ENCODE data around the gene TTLL9. TPM values are rescaled to one million over a fixed set of nuclear protein-coding genes. Genes with fewer than 3 reads are reported as not detected.

TTLL9 gene
- total RNA-seq: under 1 TPM in 1 of 2 donors, not detected in 1; 0.34 TPM

GRCh38 chr20:31869942-31870725, at the start of gene TTLL9, which contains the start of gene DUSP15:
Gene TTLL9, plus strand, starts transcription at chr20:31870634. Its CDS starts 493 bp downstream, at chr20:31871127.
Gene DUSP15, minus strand, starts transcription at chr20:31870527. Its CDS starts 190 bp downstream, at chr20:31870337.

GRCh38 chr20:31845300-31845863, 25.1 kb upstream of the TTLL9 start, which contains the start of gene FOXS1:
Gene FOXS1, minus strand, starts transcription at chr20:31845604. Its CDS starts 62 bp downstream, at chr20:31845542.

GRCh38 chr20:31951530-31952453, 81.4 kb downstream of the TTLL9 start, which contains the start of gene PDRG1:
Gene PDRG1, minus strand, starts transcription at chr20:31952046. Its CDS starts 85 bp downstream, at chr20:31951961.

GRCh38 chr20:31967830-31968249, 97.4 kb downstream of the TTLL9 start, which contains the start of gene XKR7:
Gene XKR7, plus strand, starts transcription at chr20:31968151. Its CDS starts 25 bp downstream, at chr20:31968176.

Small RNAs within 50 kb of the gene (small RNA-seq; reads per million reads assigned to genes)
- 1.1 to 7.3 reads per million in 2 donors for gene RNU1-94P

Other genes with a start within 250 kb of the TTLL9 start
- gene COX4I2, start 232.7 kb upstream of the TTLL9 start, total RNA-seq: not detected
- gene BCL2L1, start 147.8 kb upstream of the TTLL9 start, total RNA-seq: 10 to 100 TPM; 56.9 to 81.2 TPM
- 10 to 100 TPM; 47.1 to 88.9 TPM for gene TPX2, start 131.3 kb upstream of the TTLL9 start, total RNA-seq
- gene MYLK2, start 51.3 kb upstream of the TTLL9 start, total RNA-seq: under 1 TPM; under 0.01 to 0.34 TPM
- not detected for gene FOXS1, start 25.0 kb upstream of the TTLL9 start, total RNA-seq
- gene DUSP15, start 107 bp upstream of the TTLL9 start, total RNA-seq: 1 to 10 TPM in 1 of 2 donors, under 1 TPM in 1; 0.67 to 10.0 TPM
- gene PDRG1, start 81.4 kb downstream of the TTLL9 start, total RNA-seq: 1 to 10 TPM; 2.1 to 3.0 TPM
- not detected for gene XKR7, start 97.5 kb downstream of the TTLL9 start, total RNA-seq
- gene CCM2L, start 139.8 kb downstream of the TTLL9 start, total RNA-seq: not detected
- under 1 TPM in 1 of 2 donors, not detected in 1; 0.33 TPM for gene HCK, start 181.6 kb downstream of the TTLL9 start, total RNA-seq
- 10 to 100 TPM; 51.6 to 52.7 TPM for gene TM9SF4, start 239.1 kb downstream of the TTLL9 start, total RNA-seq

Measured in melanocyte of skin (primary cell).